Measurements from ENCODE around the gene SH3D19. TPM values are rescaled to one million over a fixed set of nuclear protein-coding genes. Genes with fewer than 3 reads are reported as not detected.

The SH3D19 gene
- total and polyA plus RNA-seq, 2 experiments from 2014 or later: 28.2 to 54.7 TPM

DNA sequence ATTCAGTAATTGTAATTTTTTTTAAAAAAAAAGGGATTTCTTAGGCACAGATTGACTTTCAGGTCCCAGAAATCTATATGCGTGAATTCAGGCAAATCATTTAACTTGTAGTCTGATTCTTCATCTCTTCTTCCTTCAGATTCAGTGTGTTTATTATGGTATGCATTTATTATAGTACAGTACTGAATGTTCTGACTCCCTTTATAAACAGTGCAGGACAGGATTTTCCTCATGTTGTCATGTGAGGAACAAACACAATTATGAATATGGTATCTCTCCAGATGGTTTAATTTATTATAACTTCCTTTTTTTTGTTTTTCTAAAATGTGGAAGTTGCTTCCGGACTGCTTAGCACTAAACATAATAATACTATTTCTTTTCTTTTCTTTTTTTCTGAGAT is 171.8 kb downstream of the SH3D19 start:
- H3K79me2 ChIP-seq: no peaks in the 10 kb centered on the region
- H3K27me3 ChIP-seq: no peaks in the 10 kb centered on the region
- no peak overlapping the region for H3K27ac ChIP-seq
- H4K20me1 ChIP-seq (ENCODE audit: insufficient read depth, poor library complexity, severe bottlenecking): no peaks in the 10 kb centered on the region
- no peak for TF ChIP-seq CTCF (IDR thresholded peaks at IDR 0.05; ENCODE audit: poor library complexity)
- DNase-seq (ENCODE audit: low spot score): no peak
- H3K4me2 ChIP-seq: no peak overlapping the region
- H3K9me2 ChIP-seq (replicated peaks; ENCODE audit: insufficient read depth): no peaks in the 10 kb centered on the region
- no peaks in the 10 kb centered on the region for H3K4me1 ChIP-seq (ENCODE audit: insufficient read depth)
- H3K36me3 ChIP-seq (replicated peaks; ENCODE audit: insufficient read depth, low read depth): no peaks in the 10 kb centered on the region
- H2AFZ ChIP-seq: no peak overlapping the region
- no peak overlapping the region for H3K4me3 ChIP-seq
- WGBS (ENCODE audit: low lambda C conversion rate, missing lambda C conversion rate): 86% methylated on average over 2 of the region's 2 CpGs
- no peaks in the 10 kb centered on the region for H3K9me3 ChIP-seq (ENCODE audit: low read depth)

DNA sequence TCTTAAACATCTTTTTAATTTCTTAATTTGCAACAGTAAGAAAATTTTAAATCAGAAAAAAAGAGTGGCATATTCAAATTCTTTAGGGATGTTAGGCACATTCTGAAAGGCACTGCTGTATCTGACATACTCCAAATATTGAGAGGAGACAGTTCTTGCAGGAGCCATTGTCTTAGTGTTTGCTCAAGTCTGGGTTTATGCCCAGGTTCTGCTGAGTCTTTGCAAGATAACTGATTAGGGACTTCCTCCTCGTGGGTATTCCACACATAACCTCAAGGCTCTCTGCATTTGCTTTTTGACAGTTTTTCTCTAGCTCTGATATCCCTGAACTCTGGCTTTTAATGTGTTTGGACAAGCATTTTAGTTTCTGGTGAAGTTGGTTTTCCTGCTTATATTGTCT is 173.4 kb downstream of the SH3D19 start:
- no peaks in the 10 kb centered on the region for H3K27me3 ChIP-seq
- H3K36me3 ChIP-seq (replicated peaks; ENCODE audit: insufficient read depth, low read depth): no peaks in the 10 kb centered on the region
- H3K79me2 ChIP-seq: no peaks in the 10 kb centered on the region
- no peaks in the 10 kb centered on the region for H3K9me3 ChIP-seq (ENCODE audit: low read depth)
- TF ChIP-seq EZH2phosphoT487 (IDR thresholded peaks at IDR 0.05; ENCODE audit: low read depth, severe bottlenecking, unreplicated experiment) (no peak), EZH2 (IDR thresholded peaks at IDR 0.05; ENCODE audit: borderline replicate concordance) (no peak), CTCF (IDR thresholded peaks at IDR 0.05; ENCODE audit: poor library complexity) (no peak)
- H3K9me2 ChIP-seq (replicated peaks; ENCODE audit: insufficient read depth): no peaks in the 10 kb centered on the region
- H3K4me3 ChIP-seq: no peak overlapping the region
- 6% methylated on average over 1 of the region's 1 CpG for WGBS (ENCODE audit: low lambda C conversion rate, missing lambda C conversion rate)
- H3K4me2 ChIP-seq: no peak overlapping the region
- H3K4me1 ChIP-seq (ENCODE audit: insufficient read depth): no peaks in the 10 kb centered on the region
- H4K20me1 ChIP-seq (ENCODE audit: insufficient read depth, poor library complexity, severe bottlenecking): no peaks in the 10 kb centered on the region
- H2AFZ ChIP-seq: no peak overlapping the region
- DNase-seq (ENCODE audit: low spot score): no peak
- H3K27ac ChIP-seq: no peak overlapping the region

- H4K20me1 ChIP-seq (ENCODE audit: insufficient read depth, poor library complexity, severe bottlenecking): no peaks in the 10 kb centered on the region
- H3K9me3 ChIP-seq (ENCODE audit: low read depth): no peaks in the 10 kb centered on the region
- H3K27me3 ChIP-seq: no peaks in the 10 kb centered on the region
- H3K4me3 ChIP-seq: no peak overlapping the region
- H3K79me2 ChIP-seq: no peaks in the 10 kb centered on the region
- no peak for DNase-seq (ENCODE audit: low spot score)
- H3K4me1 ChIP-seq (ENCODE audit: insufficient read depth): no peaks in the 10 kb centered on the region
- H3K27ac ChIP-seq: no peak overlapping the region
- H3K36me3 ChIP-seq (replicated peaks; ENCODE audit: insufficient read depth, low read depth): no peaks in the 10 kb centered on the region
- TF ChIP-seq CTCF (IDR thresholded peaks at IDR 0.05; ENCODE audit: poor library complexity): no peak
- no peak for TF ChIP-seq EZH2phosphoT487 (IDR thresholded peaks at IDR 0.05; ENCODE audit: low read depth, severe bottlenecking, unreplicated experiment)
- no peak for TF ChIP-seq EZH2 (IDR thresholded peaks at IDR 0.05; ENCODE audit: borderline replicate concordance)
- no peaks in the 10 kb centered on the region for H3K9me2 ChIP-seq (replicated peaks; ENCODE audit: insufficient read depth)
- WGBS (ENCODE audit: low lambda C conversion rate, missing lambda C conversion rate): 93% methylated on average over 9 of the region's 9 CpGs
- no peak overlapping the region for H3K4me2 ChIP-seq
- H2AFZ ChIP-seq: no peak overlapping the region
Measured at GRCh38 chr4:151150821-151151580, 174.4 kb downstream of the SH3D19 start.

Measured in hepatocyte (in vitro differentiated cells).